Neural cell (in vitro differentiated cells): ENCODE measurements around the gene PPP1R9B. TPM values are rescaled to one million over a fixed set of nuclear protein-coding genes. Genes with fewer than 3 reads are reported as not detected.

Experiments used
- H2AFZ ChIP-seq: fragments of 200-600, 300-800 bp; sonication (generic), shearing (Covaris generic); 2 replicates; pipeline ENCODE4 v1.6.0; 2014; ENCODE audit warnings: low read depth, mild to moderate bottlenecking, antibody characterized with exemption, low read length, moderate library complexity
- H3F3A ChIP-seq: fragments of 200-600 bp; shearing (Covaris generic); 2 replicates; pipeline ENCODE4 v1.6.1; 2016; ENCODE audit warnings: mild to moderate bottlenecking, moderate library complexity, mixed read lengths, antibody characterized with exemption, low read length; ENCODE audit not compliant: insufficient read depth, poor library complexity, severe bottlenecking
- H3K27ac ChIP-seq: fragments of 200-600, 300-800 bp; sonication (generic), shearing (Covaris generic); 2 replicates; pipeline ENCODE4 v1.5.1; 2014; ENCODE audit warnings: mild to moderate bottlenecking, low read length, moderate library complexity
- H3K27me3 ChIP-seq: fragments of 300-800, 200-600 bp; sonication (generic), shearing (Covaris generic); 2 replicates; pipeline ENCODE4 v1.6.0; 2014; ENCODE audit warnings: mild to moderate bottlenecking, low read depth, low read length, moderate library complexity; ENCODE audit not compliant: insufficient read depth
- H3K36me3 ChIP-seq: fragments of 300-800, 200-600 bp; sonication (generic), shearing (Covaris generic); 2 replicates; pipeline ENCODE4 v1.5.1; 2014; ENCODE audit warnings: mild to moderate bottlenecking, antibody characterized with exemption, low read length, moderate library complexity; ENCODE audit not compliant: insufficient read depth
- H3K4me2 ChIP-seq: fragments of 300-800, 200-600 bp; sonication (generic), shearing (Covaris generic); 2 replicates; pipeline ENCODE4 v1.6.0; 2014; ENCODE audit warnings: mild to moderate bottlenecking, low read length
- H3K4me3 ChIP-seq: fragments of 300-800, 200-600 bp; sonication (generic), shearing (Covaris generic); 2 replicates; pipeline ENCODE4 v1.5.1; 2014; ENCODE audit warnings: mild to moderate bottlenecking, low read length, moderate library complexity
- H3K79me2 ChIP-seq: fragments of 200-600 bp; shearing (Covaris generic); replicated peaks from 2 replicates; pipeline ENCODE4 v1.6.0; 2014; ENCODE audit warnings: mild to moderate bottlenecking, low read length, moderate library complexity; ENCODE audit not compliant: insufficient read depth
- H3K9ac ChIP-seq: fragments of 300-800, 200-600 bp; sonication (generic), shearing (Covaris generic); 2 replicates; pipeline ENCODE4 v1.6.1; 2016; ENCODE audit warnings: mild to moderate bottlenecking, low read length, mixed read lengths
- H3K9me2 ChIP-seq: fragments of 200-600 bp; shearing (Covaris generic); 2 replicates; pipeline ENCODE4 v1.6.1; 2016; ENCODE audit warnings: mild to moderate bottlenecking, low read length, mixed read lengths; ENCODE audit not compliant: insufficient read depth
- H3K9me3 ChIP-seq: fragments of 200-600, 300-800 bp; sonication (generic), shearing (Covaris generic); 2 replicates; pipeline ENCODE4 v1.6.1; 2016; ENCODE audit warnings: mild to moderate bottlenecking, mixed run types, low read length, moderate library complexity, mixed read lengths
- H4K20me1 ChIP-seq: fragments of 200-600 bp; shearing (Covaris generic); 2 replicates; pipeline ENCODE4 v1.6.1; 2016; ENCODE audit warnings: mild to moderate bottlenecking, mixed run types; ENCODE audit not compliant: insufficient read depth
- CTCF ChIP-seq: fragments of 450-650 bp; IDR thresholded peaks from 2 replicates; pipeline ENCODE4 v1.5.1; 2014; ENCODE audit warnings: antibody characterized with exemption, mild to moderate bottlenecking, moderate library complexity; ENCODE audit not compliant: poor library complexity, severe bottlenecking
- EP300 ChIP-seq: fragments of 450-650 bp; conservative IDR thresholded peaks from 2 replicates; pipeline ENCODE4 v1.6.1; 2014; ENCODE audit warnings: antibody characterized with exemption, mild to moderate bottlenecking, moderate library complexity; ENCODE audit not compliant: poor library complexity, severe bottlenecking
- EZH2 ChIP-seq: fragments of 200-600, 300-800 bp; shearing (Covaris generic), sonication (generic); IDR thresholded peaks from 2 replicates; pipeline ENCODE4 v1.6.1; 2014; ENCODE audit warnings: antibody characterized with exemption, low read length, borderline replicate concordance, mild to moderate bottlenecking; ENCODE audit not compliant: insufficient read depth, poor library complexity, severe bottlenecking
- MXI1 ChIP-seq: fragments of 450-650 bp; conservative IDR thresholded peaks from 2 replicates; pipeline ENCODE4 v1.6.1; 2014; ENCODE audit warnings: antibody characterized with exemption, mild to moderate bottlenecking; ENCODE audit not compliant: poor library complexity, severe bottlenecking
- POLR2AphosphoS5 ChIP-seq: IDR thresholded peaks from 2 replicates; pipeline ENCODE4 v1.6.1; 2012
- RAD21 ChIP-seq: fragments of 450-650 bp; conservative IDR thresholded peaks from 2 replicates; pipeline ENCODE4 v1.6.1; 2014; ENCODE audit warnings: antibody characterized with exemption, mild to moderate bottlenecking, moderate library complexity
- REST ChIP-seq: IDR thresholded peaks from 2 replicates; pipeline ENCODE4 v1.6.1; 2012; ENCODE audit warnings: borderline replicate concordance
- SMC3 ChIP-seq: fragments of 450-650 bp; conservative IDR thresholded peaks from 2 replicates; pipeline ENCODE4 v1.6.1; 2014; ENCODE audit warnings: antibody characterized with exemption, mild to moderate bottlenecking, moderate library complexity; ENCODE audit not compliant: poor library complexity
- TAF1 ChIP-seq: IDR thresholded peaks from 2 replicates; pipeline ENCODE4 v1.6.1; 2012; ENCODE audit warnings: low read depth
- polyA plus RNA-seq: library from polyadenylated mRNA; depleted of rRNA; stranded (reverse); fragments of >200 nt; gene quantifications from 2 replicates; pipeline ENCODE4 v1.2.3, GENCODE V29; 2014

Gene PPP1R9B
- polyA plus RNA-seq, 1 donor from 2014 or later, result 29.2 TPM

- Histone ChIP-seq H3K79me2 (no peaks in the 10 kb centered on the region), H4K20me1 (no peaks in the 10 kb centered on the region), H2AFZ (no peak overlapping the region), H3K4me3 (no peak overlapping the region), H3F3A (no peaks in the 10 kb centered on the region), H3K9me2 (no peaks in the 10 kb centered on the region), H3K27me3 (no peaks in the 10 kb centered on the region), H3K4me2 (no peak overlapping the region), H3K9ac (no peak overlapping the region), H3K27ac (no peak overlapping the region), H3K36me3 (no peaks in the 10 kb centered on the region), H3K9me3 (no peaks in the 10 kb centered on the region)
- TF ChIP-seq RAD21 (no peak), CTCF (no peak), REST (no peak), TAF1 (no peak), MXI1 (no peak), SMC3 (no peak), EZH2 (no peak), POLR2AphosphoS5 (no peak), EP300 (no peak)
These were observed 24.7 kb upstream of the PPP1R9B start for GRCh38 chr17:50175035-50175807.

GRCh38 chr17:50174444-50174843 is 24.0 kb upstream of the PPP1R9B start:
- no peaks in the 10 kb centered on the region for H3F3A ChIP-seq
- TF ChIP-seq REST (no peak), EP300 (no peak), SMC3 (no peak), RAD21 (no peak), TAF1 (no peak), MXI1 (no peak), CTCF (no peak), EZH2 (no peak), POLR2AphosphoS5 (no peak)
- no peak overlapping the region for H3K4me3 ChIP-seq
- H3K27ac ChIP-seq, result no peak overlapping the region
- no peaks in the 10 kb centered on the region for H3K36me3 ChIP-seq
- no peaks in the 10 kb centered on the region for H3K27me3 ChIP-seq
- H2AFZ ChIP-seq, result no peak overlapping the region
- H3K79me2 ChIP-seq, result no peaks in the 10 kb centered on the region
- no peaks in the 10 kb centered on the region for H4K20me1 ChIP-seq
- no peak overlapping the region for H3K9ac ChIP-seq
- no peaks in the 10 kb centered on the region for H3K9me3 ChIP-seq
- no peak overlapping the region for H3K4me2 ChIP-seq
- H3K9me2 ChIP-seq, result no peaks in the 10 kb centered on the region
